OCI-LY7 (cell line): Measurements from ENCODE around the gene ELFN1. TPM values are rescaled to one million over a fixed set of nuclear protein-coding genes. Genes with fewer than 3 reads are reported as not detected.

ENCODE experiments used
- BruUV-seq: library from RNA; stranded (reverse); fragments of 400-500 nt; replicated peaks from 2 replicates; lab custom pipeline; 2021; lab: Mats Ljungman, UMichigan
- CTCF ChIA-PET: fragments of 300-600 bp; sonication (Branson Sonifier 250); formaldehyde crosslinking; loops from one replicate; lab custom pipeline; 2022; ENCODE audit warnings: antibody characterized with exemption; ENCODE audit not compliant: unreplicated experiment; lab: Charles Lee
- POLR2A ChIA-PET: fragments of 300-600 bp; sonication (Branson Sonifier 250); formaldehyde crosslinking; loops from one replicate; lab custom pipeline; 2022; ENCODE audit warnings: antibody characterized with exemption; lab: Charles Lee
- DNase-seq: peaks from one replicate; pipeline ENCODE4 v3.0.0-alpha.2; 2015; ENCODE audit warnings: low spot score
- H2AFZ ChIP-seq: fragments of 200-600 bp; sonication (generic), shearing (Covaris generic); 2 replicates; pipeline ENCODE4 v1.6.1; 2014; ENCODE audit warnings: mild to moderate bottlenecking, antibody characterized with exemption, low read length, moderate library complexity
- H3K27ac ChIP-seq: fragments of 200-600 bp; sonication (generic); 2 replicates; pipeline ENCODE4 v1.5.1; 2014; ENCODE audit warnings: mixed run types, low read depth, mild to moderate bottlenecking, moderate library complexity, low read length, inconsistent platforms; ENCODE audit not compliant: poor library complexity, severe bottlenecking
- H3K36me3 ChIP-seq: fragments of 200-600 bp; sonication (generic); 2 replicates; pipeline ENCODE4 v1.6.1; 2014; ENCODE audit warnings: mild to moderate bottlenecking, antibody characterized with exemption, low read length, moderate library complexity, mixed read lengths; ENCODE audit not compliant: insufficient read depth
- H3K4me1 ChIP-seq: fragments of 200-600 bp; sonication (generic); 2 replicates; pipeline ENCODE4 v1.5.1; 2014; ENCODE audit warnings: mild to moderate bottlenecking, low read length; ENCODE audit not compliant: insufficient read depth, poor library complexity, severe bottlenecking
- H3K4me2 ChIP-seq: fragments of 200-600 bp; sonication (generic); 2 replicates; pipeline ENCODE4 v1.6.1; 2014; ENCODE audit warnings: mild to moderate bottlenecking, low read length
- H3K4me3 ChIP-seq: fragments of 200-600 bp; sonication (generic); 2 replicates; pipeline ENCODE4 v1.5.1; 2014; ENCODE audit warnings: mild to moderate bottlenecking, low read depth, low read length; ENCODE audit not compliant: poor library complexity, severe bottlenecking
- H3K79me2 ChIP-seq: fragments of 200-600 bp; sonication (generic); 2 replicates; pipeline ENCODE4 v1.6.1; 2016; ENCODE audit warnings: low read depth, mild to moderate bottlenecking, low read length, moderate library complexity, mixed read lengths; ENCODE audit not compliant: insufficient read depth
- H3K9me2 ChIP-seq: fragments of 200-600 bp; sonication (generic); 2 replicates; pipeline ENCODE4 v1.6.1; 2016; ENCODE audit warnings: mild to moderate bottlenecking, low read length, mixed read lengths; ENCODE audit not compliant: insufficient read depth
- H3K9me3 ChIP-seq: fragments of 200-600 bp; sonication (generic); 2 replicates; pipeline ENCODE4 v1.6.1; 2014; ENCODE audit warnings: mild to moderate bottlenecking, mixed run types, low read length, mixed read lengths
- H4K20me1 ChIP-seq: fragments of 200-600 bp; sonication (generic); 2 replicates; pipeline ENCODE4 v1.6.1; 2014; ENCODE audit warnings: mild to moderate bottlenecking, antibody characterized with exemption, low read length, moderate library complexity, mixed read lengths; ENCODE audit not compliant: insufficient read depth
- EZH2phosphoT487 ChIP-seq: fragments of 200-600 bp; sonication (generic); IDR thresholded peaks from 2 replicates; pipeline ENCODE4 v1.6.1; 2018; ENCODE audit warnings: low read depth, borderline replicate concordance, mild to moderate bottlenecking, mixed run types, antibody characterized with exemption, low read length, moderate library complexity, mixed read lengths
- intact Hi-C: fragments of 100-400 bp; cut with micrococcal nuclease; formaldehyde crosslinking; loops from one replicate; pipeline ENCODE4 v1.10.0; 2022; ENCODE audit not compliant: unreplicated experiment
- total RNA-seq, 2 experiments: library from RNA; depleted of rRNA in 1 of 2; stranded (reverse); fragments of >200 nt in 1 of 2; shearing (Covaris generic) in 1 of 2; gene quantifications; 2 replicates each; pipeline ENCODE4 v1.2.3, GENCODE V29; 2014 to 2022
- TF ChIP-seq, protein P1 (sequence below): fragments of 200-600 bp; sonication (generic); conservative IDR thresholded peaks from 2 replicates; pipeline ENCODE4 v1.5.1; 2014; ENCODE audit warnings: mild to moderate bottlenecking, antibody characterized with exemption, low read length, moderate library complexity, mixed read lengths

ELFN1 gene
- total RNA-seq, 2 experiments from 2014 or later: not detected

- DNase-seq: no peak
- TF ChIP-seq, protein P1, sequence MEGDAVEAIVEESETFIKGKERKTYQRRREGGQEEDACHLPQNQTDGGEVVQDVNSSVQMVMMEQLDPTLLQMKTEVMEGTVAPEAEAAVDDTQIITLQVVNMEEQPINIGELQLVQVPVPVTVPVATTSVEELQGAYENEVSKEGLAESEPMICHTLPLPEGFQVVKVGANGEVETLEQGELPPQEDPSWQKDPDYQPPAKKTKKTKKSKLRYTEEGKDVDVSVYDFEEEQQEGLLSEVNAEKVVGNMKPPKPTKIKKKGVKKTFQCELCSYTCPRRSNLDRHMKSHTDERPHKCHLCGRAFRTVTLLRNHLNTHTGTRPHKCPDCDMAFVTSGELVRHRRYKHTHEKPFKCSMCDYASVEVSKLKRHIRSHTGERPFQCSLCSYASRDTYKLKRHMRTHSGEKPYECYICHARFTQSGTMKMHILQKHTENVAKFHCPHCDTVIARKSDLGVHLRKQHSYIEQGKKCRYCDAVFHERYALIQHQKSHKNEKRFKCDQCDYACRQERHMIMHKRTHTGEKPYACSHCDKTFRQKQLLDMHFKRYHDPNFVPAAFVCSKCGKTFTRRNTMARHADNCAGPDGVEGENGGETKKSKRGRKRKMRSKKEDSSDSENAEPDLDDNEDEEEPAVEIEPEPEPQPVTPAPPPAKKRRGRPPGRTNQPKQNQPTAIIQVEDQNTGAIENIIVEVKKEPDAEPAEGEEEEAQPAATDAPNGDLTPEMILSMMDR: no peak
- no peak for TF ChIP-seq EZH2phosphoT487
- Histone ChIP-seq H4K20me1 (no peaks in the 10 kb centered on the region), H3K79me2 (no peaks in the 10 kb centered on the region), H3K4me2 (no peak overlapping the region), H3K27ac (no peak overlapping the region), H3K36me3 (no peaks in the 10 kb centered on the region), H3K9me2 (no peaks in the 10 kb centered on the region), H3K4me1 (no peaks in the 10 kb centered on the region), H3K9me3 (peaks cover 6% of the 10 kb centered on the region; the same call in 1 of the 2 replicates), H2AFZ (no peak overlapping the region), H3K4me3 (no peak overlapping the region)
- no TSS peak for BruUV-seq
- intact Hi-C loops: no loop called here
- ChIA-PET CTCF (no interaction called here), POLR2A (no interaction called here)
Measured at GRCh38 chr7:1630700-1631336, 39.3 kb upstream of the ELFN1 start.

DNA sequence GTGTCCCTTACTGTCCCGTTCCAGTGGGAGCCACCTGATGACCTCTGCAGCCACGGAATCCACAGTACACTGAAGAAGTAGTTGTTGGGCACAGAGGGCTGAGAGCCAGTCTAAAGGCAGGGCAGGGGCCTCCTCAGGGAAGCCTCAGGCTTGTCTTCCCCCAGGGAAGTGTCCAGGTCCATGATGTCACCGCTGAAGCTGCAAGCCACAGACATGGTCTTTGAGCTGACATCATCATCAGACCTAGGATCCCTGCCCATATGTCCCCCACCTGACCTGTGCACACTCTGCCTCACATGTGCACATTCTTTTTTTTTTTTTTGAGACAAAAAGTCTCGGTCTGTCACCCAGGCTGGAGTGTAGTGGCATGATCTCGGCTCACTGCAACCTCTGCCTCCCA is 38.4 kb upstream of the ELFN1 start:
- H3K36me3 ChIP-seq: no peaks in the 10 kb centered on the region
- H3K79me2 ChIP-seq: no peaks in the 10 kb centered on the region
- POLR2A ChIA-PET: no interaction called here

GRCh38 chr7:1632506-1632905 is 37.6 kb upstream of the ELFN1 start:
- TF ChIP-seq, protein P1: no peak
- no peak for TF ChIP-seq EZH2phosphoT487
- BruUV-seq: no TSS peak
- Histone ChIP-seq H3K79me2 (no peaks in the 10 kb centered on the region), H4K20me1 (no peaks in the 10 kb centered on the region), H3K4me3 (no peak overlapping the region), H3K4me2 (no peak overlapping the region), H3K9me2 (no peaks in the 10 kb centered on the region), H3K9me3 (peaks cover 6% of the 10 kb centered on the region; the same call in 1 of the 2 replicates), H3K27ac (no peak overlapping the region), H3K4me1 (no peaks in the 10 kb centered on the region), H3K36me3 (no peaks in the 10 kb centered on the region), H2AFZ (no peak overlapping the region)
- CTCF ChIA-PET: no interaction called here
- DNase-seq: no peak
- intact Hi-C loops: no loop called here
- POLR2A ChIA-PET: no interaction called here

More for the DNA sequence above, 38.4 kb upstream of the ELFN1 start:
- Histone ChIP-seq H3K27ac (no peak overlapping the region), H2AFZ (no peak overlapping the region), H3K4me3 (no peak overlapping the region), H3K9me3 (peaks cover 6% of the 10 kb centered on the region; the same call in 1 of the 2 replicates), H3K4me1 (no peaks in the 10 kb centered on the region), H3K9me2 (no peaks in the 10 kb centered on the region), H3K4me2 (no peak overlapping the region), H4K20me1 (no peaks in the 10 kb centered on the region)
- intact Hi-C loops: no loop called here
- no TSS peak for BruUV-seq
- no peak for DNase-seq
- CTCF ChIA-PET: no interaction called here
- TF ChIP-seq EZH2phosphoT487: no peak
